HG03565 (cell line): ENCODE measurements around the gene CLDN9.

Experiments
- ATAC-seq: cut with Tn5 transposase; IDR thresholded peaks from one replicate; pipeline ENCODE4 v1.9.1; 2021; ENCODE audit warnings: mild to moderate bottlenecking, moderate library complexity; ENCODE audit not compliant: unreplicated experiment

Gene CLDN9

GRCh38 chr16:3028716-3029319 is 16.1 kb downstream of the CLDN9 start:
- no peak for ATAC-seq

DNA sequence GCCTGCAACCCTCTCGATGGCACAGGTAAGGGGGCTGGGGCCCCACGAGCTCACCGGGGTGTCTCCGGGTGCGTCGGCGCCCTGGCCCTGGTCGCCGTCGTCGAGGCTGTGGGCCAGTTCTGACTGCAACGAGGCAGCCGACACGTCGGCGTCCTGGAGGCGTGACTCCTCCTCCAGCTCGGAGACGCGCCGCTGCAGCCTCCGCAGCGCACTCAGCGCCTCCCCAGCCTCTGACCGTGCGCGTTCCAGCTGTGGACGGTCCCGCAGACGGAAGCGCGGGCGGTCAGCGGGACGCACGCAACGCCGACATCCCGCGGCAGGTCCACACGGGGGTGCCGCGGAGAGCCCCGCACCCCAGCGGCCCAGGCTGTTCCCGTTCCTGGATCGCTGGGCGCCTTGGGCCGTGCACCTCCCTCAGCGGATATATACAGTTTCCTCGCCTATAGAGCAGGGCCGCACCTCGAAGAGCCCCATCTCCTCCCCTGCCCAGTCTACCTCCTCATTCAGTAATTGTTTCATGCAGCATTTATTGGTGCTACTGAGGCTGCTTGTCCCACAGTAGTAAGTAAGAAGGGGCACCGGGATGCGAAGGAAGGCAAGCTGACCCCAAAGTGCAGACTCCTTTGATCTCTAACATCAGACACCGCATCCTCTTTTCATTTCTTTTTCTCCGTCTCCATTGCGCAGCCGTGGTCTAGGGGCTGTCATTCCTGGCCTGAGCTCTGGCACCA is 16.9 kb downstream of the CLDN9 start:
- ATAC-seq = no peak

- no peak for ATAC-seq
Measured at GRCh38 chr16:3030222-3031212, 17.8 kb downstream of the CLDN9 start.

GRCh38 chr16:3032624-3033023 is 19.9 kb downstream of the CLDN9 start:
- no peak for ATAC-seq

DNA sequence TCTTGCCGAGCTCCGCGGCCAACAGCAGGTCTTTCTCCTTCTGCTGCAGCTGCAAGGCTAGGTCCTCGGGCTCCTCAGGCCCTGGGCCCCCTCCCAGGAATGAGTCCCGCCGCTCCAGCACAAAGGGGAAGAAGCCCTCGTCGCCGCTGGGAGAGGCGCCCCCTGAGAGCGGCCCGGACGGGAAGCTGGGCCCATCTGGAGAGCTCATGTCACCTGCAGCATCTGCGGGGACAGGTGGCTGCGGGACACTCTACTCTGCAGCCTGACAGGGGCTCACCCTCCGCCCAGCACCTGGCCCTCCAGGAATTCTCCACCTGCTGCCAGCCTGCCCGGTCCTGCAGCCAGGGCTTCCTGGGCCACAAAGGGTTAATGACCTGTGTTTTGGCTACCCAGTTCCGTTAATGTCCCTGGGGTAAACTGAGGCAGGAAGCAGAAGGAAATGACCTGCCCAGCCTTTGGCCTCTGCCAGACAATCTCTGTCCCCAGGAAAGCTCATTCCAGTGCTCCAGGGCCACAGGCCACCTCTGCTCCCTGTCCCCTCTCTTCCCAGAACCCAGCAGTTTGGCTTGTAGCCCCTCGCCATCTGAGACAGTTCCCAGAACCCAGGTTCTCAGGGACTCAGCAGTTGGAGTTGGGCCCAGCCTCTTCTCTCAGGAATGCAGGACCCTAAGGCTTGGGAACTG is 22.7 kb downstream of the CLDN9 start:
- no peak for ATAC-seq

GRCh38 chr16:3035972-3036725 is 23.4 kb downstream of the CLDN9 start:
- no peak for ATAC-seq

- no peak for ATAC-seq
Measured at GRCh38 chr16:3036726-3037315, 24.1 kb downstream of the CLDN9 start, which contains the start of gene BICDL2. BICDL2 (minus strand) TSS chr16:3036944; CDS start chr16:3035496, 1,448 bp downstream.

- ATAC-seq = no peak
Measured at GRCh38 chr16:3038256-3038655, 25.5 kb downstream of the CLDN9 start.

GRCh38 chr16:3038896-3039295 is 26.2 kb downstream of the CLDN9 start:
- ATAC-seq = no peak

DNA sequence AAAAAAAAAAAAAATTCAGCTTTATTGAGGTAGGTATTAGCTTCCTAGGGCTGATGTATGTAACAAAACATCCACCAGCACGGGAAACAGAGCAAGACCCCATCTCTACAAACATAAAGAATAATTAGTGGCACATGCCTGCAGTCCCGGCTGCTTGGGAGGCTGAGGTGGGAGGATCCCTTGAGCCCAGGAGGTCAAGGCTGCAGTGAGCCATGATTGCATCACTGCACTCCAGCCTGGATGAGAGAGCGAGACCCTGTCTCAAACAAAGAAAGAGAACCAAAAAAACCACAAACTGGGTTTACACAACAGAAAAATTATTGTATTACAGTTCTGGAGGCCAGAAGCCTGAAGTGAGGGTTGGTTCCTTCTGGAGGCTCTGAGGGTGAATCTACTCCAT is 29.7 kb downstream of the CLDN9 start:
- no peak for ATAC-seq

GRCh38 chr16:3044708-3045107 is 32.0 kb downstream of the CLDN9 start:
- ATAC-seq = no peak

- ATAC-seq = no peak
Measured at GRCh38 chr16:3045758-3046640, 33.3 kb downstream of the CLDN9 start, which contains the start of gene MMP25. MMP25 (plus strand) TSS chr16:3046561; CDS start chr16:3046918, 357 bp downstream.

GRCh38 chr16:3046641-3047386 is 34.1 kb downstream of the CLDN9 start:
- ATAC-seq = no peak

GRCh38 chr16:3047387-3047720 is 34.6 kb downstream of the CLDN9 start:
- no peak for ATAC-seq

DNA sequence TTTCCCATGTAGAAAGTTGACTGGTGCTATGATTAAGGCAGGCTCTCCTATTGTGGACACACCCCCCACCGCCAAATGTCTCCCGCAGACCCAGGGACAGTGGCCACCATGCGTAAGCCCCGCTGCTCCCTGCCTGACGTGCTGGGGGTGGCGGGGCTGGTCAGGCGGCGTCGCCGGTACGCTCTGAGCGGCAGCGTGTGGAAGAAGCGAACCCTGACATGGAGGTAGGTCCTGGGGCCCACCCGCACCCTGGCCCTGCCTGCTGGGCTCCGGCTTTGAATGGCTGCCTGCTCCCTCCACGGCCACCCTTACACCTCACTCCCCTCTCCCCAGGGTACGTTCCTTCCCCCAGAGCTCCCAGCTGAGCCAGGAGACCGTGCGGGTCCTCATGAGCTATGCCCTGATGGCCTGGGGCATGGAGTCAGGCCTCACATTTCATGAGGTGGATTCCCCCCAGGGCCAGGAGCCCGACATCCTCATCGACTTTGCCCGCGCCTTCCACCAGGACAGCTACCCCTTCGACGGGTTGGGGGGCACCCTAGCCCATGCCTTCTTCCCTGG is 37.3 kb downstream of the CLDN9 start:
- no peak for ATAC-seq

DNA sequence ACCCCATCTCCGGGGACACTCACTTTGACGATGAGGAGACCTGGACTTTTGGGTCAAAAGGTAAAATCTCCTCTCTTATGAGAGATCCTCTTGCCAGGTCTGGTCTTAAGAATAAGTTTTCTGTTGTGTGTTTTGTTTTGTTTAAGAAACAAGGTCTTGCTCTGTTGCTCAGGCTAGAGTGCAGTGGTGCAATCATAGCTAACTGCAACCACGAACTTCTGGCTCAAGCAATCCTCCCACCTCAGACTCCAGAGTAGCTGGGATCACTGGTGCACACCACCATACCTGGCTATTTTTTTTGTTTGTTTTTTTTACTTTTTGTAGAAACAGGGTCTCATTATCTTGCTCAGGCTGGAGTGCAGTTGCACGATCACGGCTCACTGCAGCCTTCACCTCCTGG is 37.8 kb downstream of the CLDN9 start:
- ATAC-seq = no peak

DNA sequence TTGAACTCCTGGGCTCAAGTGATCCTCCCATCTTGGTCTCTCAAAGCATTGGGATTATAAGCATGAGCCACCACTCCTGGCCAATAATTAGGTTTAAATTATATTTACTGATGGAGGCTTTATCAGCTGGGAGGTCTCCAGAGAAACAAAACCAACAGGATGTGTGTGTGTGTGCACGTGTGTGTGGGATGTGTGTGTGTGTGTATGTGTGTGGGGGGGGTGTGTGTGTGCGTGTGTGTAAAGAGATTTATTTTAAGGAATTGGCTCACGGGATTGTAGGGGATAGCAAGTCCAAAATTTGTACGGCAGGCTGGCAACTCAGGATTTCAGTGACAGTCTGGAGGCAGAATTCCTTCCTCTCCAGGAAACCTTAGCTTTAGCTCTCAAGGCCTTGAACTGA is 38.3 kb downstream of the CLDN9 start:
- no peak for ATAC-seq

DNA sequence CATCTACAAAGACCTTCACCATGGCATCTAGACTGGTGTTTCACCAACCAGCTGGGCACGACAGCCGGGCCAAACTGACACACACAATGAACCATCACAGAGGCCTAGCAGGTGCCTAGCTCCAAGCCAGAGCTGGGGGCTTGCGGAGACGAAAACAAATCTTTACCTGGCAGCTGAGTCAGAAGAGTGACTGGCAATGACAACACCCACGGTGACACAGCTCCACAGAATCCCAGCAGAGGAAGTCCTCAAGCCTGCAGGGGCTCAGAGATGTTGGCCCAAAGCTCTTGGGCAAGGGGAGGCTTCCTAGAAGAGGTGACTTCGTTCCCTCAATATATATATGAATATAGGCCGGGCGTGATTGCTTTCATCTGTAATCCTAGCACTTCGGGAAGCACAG is 38.8 kb downstream of the CLDN9 start:
- no peak for ATAC-seq
